Panc1 (cell line): ENCODE data around the gene HORMAD2. TPM values are rescaled to one million over a fixed set of nuclear protein-coding genes. Genes with fewer than 3 reads are reported as not detected.

ENCODE experiments used
- ATAC-seq: fragments of 200-7000 bp; cut with Tn5 transposase; 2 replicates; pipeline ENCODE4 v1.9.1; 2020; ENCODE audit warnings: mild to moderate bottlenecking, moderate library complexity
- BruUV-seq: library from RNA; stranded (reverse); fragments of 400-500 nt; replicated peaks from 2 replicates; lab custom pipeline; 2021; lab: Mats Ljungman, UMichigan
- CTCF ChIA-PET: fragments of 300-600 bp; sonication (Branson Sonifier 250); formaldehyde crosslinking; loops from one replicate; lab custom pipeline; 2022; ENCODE audit warnings: antibody characterized with exemption; lab: Charles Lee
- POLR2A ChIA-PET: fragments of 300-600 bp; sonication (Branson Sonifier 250); formaldehyde crosslinking; loops from one replicate; lab custom pipeline; 2022; ENCODE audit warnings: antibody characterized with exemption; lab: Charles Lee
- DNase-seq: peaks from one replicate; pipeline ENCODE4 v3.0.0-alpha.2; 2010; ENCODE audit warnings: low read depth, low spot score
- H3K27ac ChIP-seq: 2 replicates; pipeline ENCODE4 v1.5.1; 2011; ENCODE audit warnings: mild to moderate bottlenecking, low read length, inconsistent platforms
- H3K27me3 ChIP-seq: fragments of 200-500 bp; sonication (Bioruptor generic); 2 replicates; pipeline ENCODE4 v1.6.0; 2014; ENCODE audit warnings: low read length, inconsistent platforms; ENCODE audit not compliant: control insufficient read depth, insufficient read depth
- H3K36me3 ChIP-seq: fragments of 200-500 bp; sonication (Bioruptor generic); 2 replicates; pipeline ENCODE4 v1.5.1; 2014; ENCODE audit warnings: inconsistent platforms, mild to moderate bottlenecking, low read length, moderate library complexity; ENCODE audit not compliant: control insufficient read depth, insufficient read depth
- H3K4me1 ChIP-seq: 2 replicates; pipeline ENCODE4 v1.5.1; 2011; ENCODE audit warnings: inconsistent platforms, mild to moderate bottlenecking, low read length, moderate library complexity; ENCODE audit not compliant: control insufficient read depth, insufficient read depth
- H3K4me3 ChIP-seq, 2 experiments: 2 replicates each; pipeline ENCODE4 v1.5.1; 2011 to 2012; ENCODE audit warnings: low read depth in 2 of 2, low read length in 2 of 2, mild to moderate bottlenecking in 2 of 2, inconsistent platforms in 1 of 2, moderate library complexity in 1 of 2
- H3K9me3 ChIP-seq: fragments of 200-500 bp; sonication (Bioruptor generic); 2 replicates; pipeline ENCODE4 v1.5.1; 2014; ENCODE audit warnings: low read depth, mild to moderate bottlenecking, inconsistent platforms, low read length, moderate library complexity; ENCODE audit not compliant: control insufficient read depth, insufficient read depth
- POLR2AphosphoS5 ChIP-seq: IDR thresholded peaks from 2 replicates; pipeline ENCODE4 v1.6.1; 2012; ENCODE audit warnings: mild to moderate bottlenecking, low read depth, low read length, moderate library complexity
- SIN3A ChIP-seq: IDR thresholded peaks from 2 replicates; pipeline ENCODE4 v1.6.1; 2012; ENCODE audit warnings: low read depth, mild to moderate bottlenecking, low read length, moderate library complexity, borderline replicate concordance; ENCODE audit not compliant: insufficient read depth
- TCF7L2 ChIP-seq: IDR thresholded peaks from 2 replicates; pipeline ENCODE4 v1.6.1; 2011; ENCODE audit warnings: mild to moderate bottlenecking, low read depth, low read length, inconsistent platforms
- in situ Hi-C: cut with HindIII; loops from 2 replicates; pipeline ENCODE4 v1.10.0; 2016; ENCODE audit warnings: low sequenced_read_pairs, low pct_unique_long_range_greater_than_20kb
- intact Hi-C: fragments of 100-400 bp; cut with micrococcal nuclease; formaldehyde crosslinking; loops from one replicate; pipeline ENCODE4 v1.10.0; 2022; ENCODE audit not compliant: unreplicated experiment
- total RNA-seq: library from RNA; stranded (reverse); gene quantifications from one replicate; pipeline ENCODE4 v1.2.1, GENCODE V29; 2021; ENCODE audit not compliant: unreplicated experiment
- TF ChIP-seq, protein P1 (sequence below): fragments of 450-650 bp; IDR thresholded peaks from 2 replicates; pipeline ENCODE4 v1.5.1; 2017; ENCODE audit warnings: mild to moderate bottlenecking
- TF ChIP-seq, protein P2 (sequence below), 2 experiments: IDR thresholded peaks; 2 replicates each; pipeline ENCODE4 v1.6.1; 2011 to 2012; ENCODE audit warnings: low read depth in 2 of 2, control low read depth in 1 of 2, low read length in 1 of 2, mild to moderate bottlenecking in 1 of 2, moderate library complexity in 1 of 2; ENCODE audit not compliant: insufficient read depth in 1 of 2

The HORMAD2 gene
- total RNA-seq, 1 experiment from 2014 or later = not detected

GRCh38 chr22:30047364-30047738, 32.9 kb upstream of the HORMAD2 start:
- no peak for ATAC-seq
- TF ChIP-seq TCF7L2 (no peak), POLR2AphosphoS5 (no peak), SIN3A (no peak)
- TF ChIP-seq, protein P1, sequence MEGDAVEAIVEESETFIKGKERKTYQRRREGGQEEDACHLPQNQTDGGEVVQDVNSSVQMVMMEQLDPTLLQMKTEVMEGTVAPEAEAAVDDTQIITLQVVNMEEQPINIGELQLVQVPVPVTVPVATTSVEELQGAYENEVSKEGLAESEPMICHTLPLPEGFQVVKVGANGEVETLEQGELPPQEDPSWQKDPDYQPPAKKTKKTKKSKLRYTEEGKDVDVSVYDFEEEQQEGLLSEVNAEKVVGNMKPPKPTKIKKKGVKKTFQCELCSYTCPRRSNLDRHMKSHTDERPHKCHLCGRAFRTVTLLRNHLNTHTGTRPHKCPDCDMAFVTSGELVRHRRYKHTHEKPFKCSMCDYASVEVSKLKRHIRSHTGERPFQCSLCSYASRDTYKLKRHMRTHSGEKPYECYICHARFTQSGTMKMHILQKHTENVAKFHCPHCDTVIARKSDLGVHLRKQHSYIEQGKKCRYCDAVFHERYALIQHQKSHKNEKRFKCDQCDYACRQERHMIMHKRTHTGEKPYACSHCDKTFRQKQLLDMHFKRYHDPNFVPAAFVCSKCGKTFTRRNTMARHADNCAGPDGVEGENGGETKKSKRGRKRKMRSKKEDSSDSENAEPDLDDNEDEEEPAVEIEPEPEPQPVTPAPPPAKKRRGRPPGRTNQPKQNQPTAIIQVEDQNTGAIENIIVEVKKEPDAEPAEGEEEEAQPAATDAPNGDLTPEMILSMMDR = no peak
- TF ChIP-seq, protein P2, sequence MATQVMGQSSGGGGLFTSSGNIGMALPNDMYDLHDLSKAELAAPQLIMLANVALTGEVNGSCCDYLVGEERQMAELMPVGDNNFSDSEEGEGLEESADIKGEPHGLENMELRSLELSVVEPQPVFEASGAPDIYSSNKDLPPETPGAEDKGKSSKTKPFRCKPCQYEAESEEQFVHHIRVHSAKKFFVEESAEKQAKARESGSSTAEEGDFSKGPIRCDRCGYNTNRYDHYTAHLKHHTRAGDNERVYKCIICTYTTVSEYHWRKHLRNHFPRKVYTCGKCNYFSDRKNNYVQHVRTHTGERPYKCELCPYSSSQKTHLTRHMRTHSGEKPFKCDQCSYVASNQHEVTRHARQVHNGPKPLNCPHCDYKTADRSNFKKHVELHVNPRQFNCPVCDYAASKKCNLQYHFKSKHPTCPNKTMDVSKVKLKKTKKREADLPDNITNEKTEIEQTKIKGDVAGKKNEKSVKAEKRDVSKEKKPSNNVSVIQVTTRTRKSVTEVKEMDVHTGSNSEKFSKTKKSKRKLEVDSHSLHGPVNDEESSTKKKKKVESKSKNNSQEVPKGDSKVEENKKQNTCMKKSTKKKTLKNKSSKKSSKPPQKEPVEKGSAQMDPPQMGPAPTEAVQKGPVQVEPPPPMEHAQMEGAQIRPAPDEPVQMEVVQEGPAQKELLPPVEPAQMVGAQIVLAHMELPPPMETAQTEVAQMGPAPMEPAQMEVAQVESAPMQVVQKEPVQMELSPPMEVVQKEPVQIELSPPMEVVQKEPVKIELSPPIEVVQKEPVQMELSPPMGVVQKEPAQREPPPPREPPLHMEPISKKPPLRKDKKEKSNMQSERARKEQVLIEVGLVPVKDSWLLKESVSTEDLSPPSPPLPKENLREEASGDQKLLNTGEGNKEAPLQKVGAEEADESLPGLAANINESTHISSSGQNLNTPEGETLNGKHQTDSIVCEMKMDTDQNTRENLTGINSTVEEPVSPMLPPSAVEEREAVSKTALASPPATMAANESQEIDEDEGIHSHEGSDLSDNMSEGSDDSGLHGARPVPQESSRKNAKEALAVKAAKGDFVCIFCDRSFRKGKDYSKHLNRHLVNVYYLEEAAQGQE (IDR thresholded peaks at IDR 0.05; ENCODE audit: insufficient read depth in 1 of 2, low read depth in 2 of 2, low read length in 1 of 2) = no peak
- no peaks in the 10 kb centered on the region for H3K36me3 ChIP-seq
- peaks cover 3% of the 10 kb centered on the region; the same call in 1 of the 2 replicates for H3K4me1 ChIP-seq
- H3K27me3 ChIP-seq = no peaks in the 10 kb centered on the region
- intact Hi-C loops (no loop called here), in situ Hi-C loops (no loop called here)
- POLR2A ChIA-PET = no interaction called here
- H3K9me3 ChIP-seq = no peaks in the 10 kb centered on the region
- CTCF ChIA-PET = interaction anchor here (0.6 to 1.0 kb wide), 2 partner anchors 150 to 209 kb away, joined by 5 to 8 read pairs; no protein-coding TSS in a partner anchor
- no peak overlapping the region for H3K4me3 ChIP-seq
- H3K27ac ChIP-seq = no peak overlapping the region
- no peak for DNase-seq
- no TSS peak for BruUV-seq

DNA sequence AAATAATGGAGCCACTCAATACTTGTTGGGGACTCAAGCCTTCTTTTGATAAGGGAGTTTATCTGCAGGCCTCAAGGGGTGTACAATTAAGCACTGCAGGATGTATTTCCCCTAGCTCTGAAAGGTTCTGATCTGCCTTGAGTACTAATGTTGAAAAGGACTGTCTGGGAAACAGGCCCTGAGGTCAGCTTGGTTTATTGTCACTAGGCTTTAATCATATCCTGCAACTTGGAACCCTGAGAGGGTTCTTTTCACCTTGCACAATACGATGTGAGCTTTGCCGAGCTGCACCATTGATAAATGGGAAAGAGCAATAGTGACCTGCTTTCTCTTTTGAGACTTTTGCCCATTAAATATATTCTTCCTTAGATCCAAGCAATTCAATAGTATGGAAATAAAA, 31.6 kb upstream of the HORMAD2 start:
- TF ChIP-seq, protein P2 (IDR thresholded peaks at IDR 0.05; ENCODE audit: insufficient read depth in 1 of 2, low read depth in 2 of 2, low read length in 1 of 2) = no peak
- TF ChIP-seq SIN3A = no peak
- no peak for ATAC-seq
- Histone ChIP-seq H3K9me3 (no peaks in the 10 kb centered on the region), H3K36me3 (no peaks in the 10 kb centered on the region), H3K4me3 (no peak overlapping the region), H3K27ac (no peak overlapping the region), H3K4me1 (peaks cover 3% of the 10 kb centered on the region; the same call in 1 of the 2 replicates), H3K27me3 (no peaks in the 10 kb centered on the region)
- no TSS peak for BruUV-seq
- intact Hi-C loops (no loop called here), in situ Hi-C loops (no loop called here)
- CTCF ChIA-PET = no interaction called here
- POLR2A ChIA-PET = no interaction called here
- no peak for DNase-seq
